SK-N-MC (cell line): ENCODE data around the gene CGB3.

ENCODE experiments used
- DNase-seq: peaks from one replicate; pipeline ENCODE4 v3.0.0-alpha.2; 2011; ENCODE audit warnings: low read depth, low spot score
- H3K27ac ChIP-seq: fragments of 200-600 bp; sonication (generic); 2 replicates; pipeline ENCODE4 v1.5.1; 2016; ENCODE audit warnings: mixed run types
- H3K36me3 ChIP-seq: fragments of 200-600 bp; sonication (generic); 2 replicates; pipeline ENCODE4 v1.6.1; 2017; ENCODE audit warnings: antibody characterized with exemption, low read length, mixed read lengths; ENCODE audit not compliant: insufficient read depth
- H3K4me3 ChIP-seq: fragments of 200-600 bp; sonication (generic); 2 replicates; pipeline ENCODE4 v1.5.1; 2016
- H3K9ac ChIP-seq: fragments of 200-600 bp; sonication (generic); 2 replicates; pipeline ENCODE4 v1.8.0; 2017; ENCODE audit warnings: mixed run types, mixed read lengths; ENCODE audit not compliant: insufficient read length
- H3K9me3 ChIP-seq: fragments of 200-600 bp; sonication (generic); 2 replicates; pipeline ENCODE4 v1.6.1; 2017; ENCODE audit warnings: low read depth, mild to moderate bottlenecking, antibody characterized with exemption, low read length, moderate library complexity, mixed read lengths
- EZH2 ChIP-seq: fragments of 200-600 bp; sonication (generic); IDR thresholded peaks from one replicate; pipeline ENCODE4 v1.6.1; 2017; ENCODE audit warnings: antibody characterized with exemption
- FOXP2 ChIP-seq: optimal IDR thresholded peaks from 2 replicates; pipeline ENCODE3; 2011; ENCODE audit warnings: mild to moderate bottlenecking, moderate library complexity; ENCODE audit not compliant: insufficient read depth; ENCODE audit errors: extremely low read length, control extremely low read depth
- POLR2AphosphoS5 ChIP-seq: IDR thresholded peaks from 2 replicates; pipeline ENCODE4 v1.6.1; 2012; ENCODE audit warnings: mild to moderate bottlenecking, low read depth, low read length, borderline replicate concordance

The CGB3 gene

GRCh38 chr19:49004133-49004532, 20.0 kb downstream of the CGB3 start:
- TF ChIP-seq FOXP2 = no peak
- no peak for TF ChIP-seq POLR2AphosphoS5
- no peak for TF ChIP-seq EZH2
- Histone ChIP-seq H3K9ac (no peak overlapping the region), H3K36me3 (peaks cover 54% of the 10 kb centered on the region), H3K4me3 (no peak overlapping the region), H3K27ac (no peak overlapping the region), H3K9me3 (no peaks in the 10 kb centered on the region)
- DNase-seq = no peak

GRCh38 chr19:48999481-49000325, 24.4 kb downstream of the CGB3 start:
- Histone ChIP-seq H3K36me3 (peaks cover 28% of the 10 kb centered on the region), H3K9me3 (no peaks in the 10 kb centered on the region), H3K27ac (no peak overlapping the region), H3K4me3 (no peak overlapping the region), H3K9ac (no peak overlapping the region)
- no peak for DNase-seq
- no peak for TF ChIP-seq POLR2AphosphoS5
- no peak for TF ChIP-seq FOXP2
- TF ChIP-seq EZH2 = no peak

DNA sequence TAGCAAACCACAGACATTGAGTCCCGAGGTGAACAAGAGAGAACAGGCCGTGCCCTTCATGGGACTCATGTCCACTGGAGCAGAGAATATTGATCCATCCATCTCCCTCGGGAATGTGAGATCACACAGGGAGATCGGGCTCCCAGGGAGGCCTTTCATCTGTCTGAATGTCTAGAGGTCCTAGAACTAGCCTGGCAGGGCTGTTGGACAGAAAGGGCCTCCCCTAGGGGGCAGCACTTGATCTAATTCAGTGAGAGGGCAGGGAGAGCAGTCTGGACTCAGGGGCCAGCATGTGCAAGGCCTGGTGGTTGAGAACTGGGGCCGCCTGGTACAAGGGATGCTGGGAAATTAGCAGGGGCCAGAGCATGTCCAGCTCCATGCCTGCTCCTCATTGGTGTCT, 26.2 kb downstream of the CGB3 start:
- Histone ChIP-seq H3K9ac (no peak overlapping the region), H3K9me3 (no peaks in the 10 kb centered on the region), H3K4me3 (no peak overlapping the region), H3K36me3 (peaks cover 15% of the 10 kb centered on the region), H3K27ac (no peak overlapping the region)
- TF ChIP-seq POLR2AphosphoS5 = no peak
- no peak for TF ChIP-seq FOXP2
- no peak for TF ChIP-seq EZH2
- DNase-seq = no peak

DNA sequence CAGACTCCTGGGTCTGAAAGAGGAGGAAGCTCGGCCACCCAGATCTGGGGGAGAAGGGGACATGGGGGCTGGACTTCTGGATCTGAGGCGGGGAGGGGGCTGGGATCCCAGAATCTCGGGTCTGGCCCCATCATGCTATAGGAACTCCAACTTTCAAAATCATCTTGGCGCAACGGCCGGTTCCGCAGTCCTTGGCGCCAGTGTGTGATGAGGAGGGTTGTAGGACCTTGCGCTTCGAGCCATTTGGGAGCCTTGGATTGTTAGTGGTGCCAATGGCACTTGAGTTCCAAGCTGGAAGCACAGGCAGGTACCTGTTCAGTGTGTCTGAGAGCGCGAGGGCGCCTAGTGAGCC, 30.1 kb downstream of the CGB3 start:
- DNase-seq = no peak
- H3K9me3 ChIP-seq = no peaks in the 10 kb centered on the region
- H3K36me3 ChIP-seq = no peaks in the 10 kb centered on the region; the same call in 1 of the 2 replicates
- TF ChIP-seq EZH2 = no peak
- peak; percentile 8 for TF ChIP-seq FOXP2
- no peak for TF ChIP-seq POLR2AphosphoS5
- H3K9ac ChIP-seq = peak overlapping the region; percentile 89
- peak overlapping the region; percentile 85 for H3K27ac ChIP-seq
- peak overlapping the region; percentile 95 for H3K4me3 ChIP-seq

- Histone ChIP-seq H3K9ac (peak within 1 kb of the TSS; percentile 90), H3K36me3 (peaks cover 6% of the 10 kb centered on the region; the same call in 1 of the 2 replicates), H3K9me3 (no peaks in the 10 kb centered on the region), H3K4me3 (peak within 1 kb of the TSS; percentile 95), H3K27ac (peak within 1 kb of the TSS; percentile 85)
- TF ChIP-seq FOXP2 = peak; percentile 81
- TF ChIP-seq EZH2 = no peak
- peak; percentile 97 for TF ChIP-seq POLR2AphosphoS5
- DNase-seq = peak; percentile 95
These were observed 30.7 kb downstream of the CGB3 start, which contains the start of the genes GYS1 and RUVBL2 for GRCh38 chr19:48993175-48994034. Gene GYS1, minus strand, starts transcription at chr19:48993309. Its CDS starts 197 bp downstream, at chr19:48993112. Gene RUVBL2, plus strand, starts transcription at chr19:48993887. Its CDS starts 25 bp downstream, at chr19:48993912.

DNA sequence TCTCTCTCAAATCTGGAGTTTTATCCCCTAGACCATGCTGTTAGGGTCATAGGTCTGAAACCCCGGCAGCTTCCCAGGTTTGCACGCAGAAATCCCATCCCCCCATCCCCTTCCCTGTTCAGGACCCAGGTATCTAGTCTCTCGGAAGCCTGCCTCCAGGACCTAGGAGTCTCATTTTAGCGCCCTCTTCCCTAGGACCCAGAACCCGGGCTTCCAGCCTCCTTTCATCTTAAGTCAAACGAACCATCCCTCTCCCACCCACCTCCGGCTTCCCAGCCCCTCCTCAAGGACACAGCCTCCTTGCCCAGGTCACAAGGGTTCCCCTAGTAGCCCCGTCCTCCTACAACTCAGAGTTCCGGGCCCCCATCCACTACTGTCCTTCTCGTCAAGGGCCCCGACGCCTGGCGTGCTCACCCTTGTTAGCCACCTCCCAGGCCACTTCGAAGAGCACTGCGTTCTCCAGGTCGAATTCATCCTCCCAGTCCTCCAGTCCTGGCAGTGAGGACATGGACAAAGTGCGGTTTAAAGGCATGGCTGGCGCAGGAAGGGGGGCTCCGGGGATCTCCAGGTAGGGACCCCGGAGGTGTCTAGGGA, 31.5 kb downstream of the CGB3 start:
- no peak for DNase-seq
- H3K9ac ChIP-seq = peak overlapping the region; percentile 90
- H3K27ac ChIP-seq = peak overlapping the region; percentile 78
- TF ChIP-seq POLR2AphosphoS5 (no peak), FOXP2 (no peak), EZH2 (no peak)
- H3K36me3 ChIP-seq = peaks cover 10% of the 10 kb centered on the region; the same call in 1 of the 2 replicates
- H3K9me3 ChIP-seq = no peaks in the 10 kb centered on the region
- H3K4me3 ChIP-seq = peak overlapping the region; percentile 95

GRCh38 chr19:48991873-48992580, 32.1 kb downstream of the CGB3 start:
- Histone ChIP-seq H3K27ac (peak overlapping the region; percentile 78), H3K4me3 (peak overlapping the region; percentile 95), H3K9ac (peak overlapping the region; percentile 90), H3K9me3 (no peaks in the 10 kb centered on the region), H3K36me3 (peaks cover 10% of the 10 kb centered on the region; the same call in 1 of the 2 replicates)
- TF ChIP-seq POLR2AphosphoS5 (peak; percentile 54; the same call in 1 of the 2 replicates), EZH2 (no peak)
- no peak for DNase-seq
